Prostate gland (tissue), 2 donors: ENCODE data around the gene THAP12. TPM values are rescaled to one million over a fixed set of nuclear protein-coding genes. Genes with fewer than 3 reads are reported as not detected.

Source experiments
- DNase-seq: peaks from one replicate; pipeline ENCODE4 v3.0.0-alpha.2; 2019; ENCODE audit warnings: low spot score
- H3K27ac ChIP-seq, 2 donors: fragments of 200-600 bp; sonication (generic); 2 replicates each; pipeline ENCODE4 v1.5.1; 2017 to 2019
- H3K27me3 ChIP-seq: fragments of 200-600 bp; sonication (generic); replicated peaks from 2 replicates; pipeline ENCODE4 v1.5.1; 2019; ENCODE audit not compliant: insufficient read depth
- H3K36me3 ChIP-seq, 2 donors: fragments of 200-600 bp; sonication (generic); 1 replicate in 1 of 2; 2 replicates in 1 of 2; pipeline versions ENCODE4 v1.5.1 to v1.8.1; 2017 to 2019
- H3K4me1 ChIP-seq: fragments of 200-600 bp; sonication (generic); replicated peaks from 2 replicates; pipeline ENCODE4 v1.5.1; 2019
- H3K4me3 ChIP-seq, 2 donors: fragments of 200-600 bp; sonication (generic); 2 replicates each; pipeline ENCODE4 v1.5.1; 2017 to 2019
- H3K9me3 ChIP-seq: fragments of 200-600 bp; sonication (generic); 2 replicates; pipeline ENCODE4 v1.5.1; 2017
- CTCF ChIP-seq, 4 experiments: fragments of 200-600 bp in 2 of 4; fragments of 450-650 bp in 2 of 4; sonication (generic) in 2 of 4; IDR thresholded peaks; 1 replicate in 3 of 4; 2 replicates in 1 of 4; pipeline ENCODE4 v1.5.1; 2016 to 2019; ENCODE audit warnings: antibody characterized with exemption in 4 of 4, mild to moderate bottlenecking in 2 of 4, moderate library complexity in 2 of 4
- POLR2A ChIP-seq: fragments of 450-650 bp; IDR thresholded peaks from one replicate; pipeline ENCODE4 v1.6.1; 2016; ENCODE audit warnings: antibody characterized with exemption, mild to moderate bottlenecking
- POLR2AphosphoS5 ChIP-seq: sonication (generic); formaldehyde crosslinking; IDR thresholded peaks from one replicate; pipeline ENCODE4 v1.6.1; 2017; ENCODE audit warnings: antibody characterized with exemption
- WGBS: methylation state at CpG from one replicate; pipeline ENCODE4 v1.1.5; 2018; 5-methylcytosine and 5-hydroxymethylcytosine counted together
- intact Hi-C: fragments of 100-400 bp; cut with DNase I; formaldehyde crosslinking; loops from one replicate; pipeline ENCODE4 v1.14.2; 2022
- total RNA-seq, 2 donors: library from RNA; depleted of rRNA; stranded (reverse); fragments of >200 nt; gene quantifications; one replicate each; pipeline ENCODE4 v1.1.0, GENCODE V29; 2016

THAP12 gene
- total RNA-seq, 2 donors from 2014 or later: 26.6 to 31.9 TPM

DNA sequence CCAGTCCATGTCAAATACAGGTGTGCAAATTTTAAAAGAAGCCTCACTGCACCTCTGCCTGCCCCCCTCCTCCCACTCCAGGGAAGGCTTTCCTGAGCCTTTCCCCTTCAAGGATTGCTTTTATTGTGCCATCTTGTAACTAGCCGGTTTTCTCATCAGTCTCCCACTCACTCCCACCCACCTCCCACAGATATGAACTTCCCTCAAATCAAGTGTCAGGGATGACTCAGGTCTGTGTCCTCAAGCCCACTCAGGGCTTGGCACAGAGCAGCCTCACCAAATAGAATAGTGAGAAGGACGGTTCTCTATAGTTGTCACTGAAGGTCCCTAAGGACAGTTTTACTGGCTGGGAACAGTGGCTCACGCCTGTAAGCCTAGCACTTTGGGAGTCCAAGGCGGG, 43.0 kb downstream of the THAP12 start:
- Histone ChIP-seq H3K4me3 (no peak overlapping the region), H3K36me3 (no peaks in the 10 kb centered on the region), H3K27ac (no peak overlapping the region), H3K9me3 (no peaks in the 10 kb centered on the region), H3K27me3 (no peaks in the 10 kb centered on the region), H3K4me1 (no peaks in the 10 kb centered on the region)
- DNase-seq: no peak
- TF ChIP-seq POLR2AphosphoS5 (no peak), POLR2A (no peak), CTCF (IDR thresholded peaks at IDR 0.05) (no peak)
- intact Hi-C loops: no loop called here
- WGBS: 88% methylated on average over 4 of the region's 4 CpGs

- Histone ChIP-seq H3K27me3 (no peaks in the 10 kb centered on the region), H3K4me3 (no peak overlapping the region), H3K9me3 (no peaks in the 10 kb centered on the region), H3K27ac (no peak overlapping the region), H3K4me1 (no peaks in the 10 kb centered on the region), H3K36me3 (no peaks in the 10 kb centered on the region)
- intact Hi-C loops: no loop called here
- no peak for TF ChIP-seq CTCF (IDR thresholded peaks at IDR 0.05)
- TF ChIP-seq POLR2AphosphoS5: no peak
- no peak for TF ChIP-seq POLR2A
- DNase-seq: no peak
- WGBS: 95% methylated on average over 1 of the region's 1 CpG
Observed at GRCh38 chr11:76337469-76337868, 43.5 kb downstream of the THAP12 start.

- H3K4me3 ChIP-seq: no peak overlapping the region
- 87% methylated on average over 2 of the region's 2 CpGs for WGBS
- no peaks in the 10 kb centered on the region for H3K4me1 ChIP-seq
Observed at GRCh38 chr11:76336597-76336996, 44.3 kb downstream of the THAP12 start.

DNA sequence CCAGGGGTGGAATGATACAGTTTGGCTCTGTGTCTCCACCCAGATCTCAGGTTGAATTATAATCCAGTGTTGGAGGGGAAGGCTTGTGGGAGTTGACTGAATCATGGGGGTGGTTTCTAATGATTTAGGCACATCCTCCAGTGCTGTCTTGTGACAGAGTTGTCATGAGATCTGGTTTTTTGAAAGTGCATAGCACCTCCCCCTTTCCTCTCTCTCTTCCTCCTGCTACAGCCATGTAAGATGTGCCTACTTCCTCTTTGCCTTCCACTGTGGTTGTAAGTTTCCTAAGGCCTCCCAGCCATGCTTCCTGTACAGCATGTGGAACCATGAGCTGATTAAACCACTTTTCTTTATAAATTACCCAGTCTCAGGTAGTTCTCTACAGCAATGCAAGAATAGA, 45.1 kb downstream of the THAP12 start:
- intact Hi-C loops: no loop called here
- no peaks in the 10 kb centered on the region for H3K36me3 ChIP-seq
- no peaks in the 10 kb centered on the region for H3K9me3 ChIP-seq
- H3K27me3 ChIP-seq: no peaks in the 10 kb centered on the region
- H3K27ac ChIP-seq: no peak overlapping the region
- no peak overlapping the region for H3K4me3 ChIP-seq
- no peak for DNase-seq
- H3K4me1 ChIP-seq: no peaks in the 10 kb centered on the region
- no peak for TF ChIP-seq CTCF (IDR thresholded peaks at IDR 0.05)
- no peak for TF ChIP-seq POLR2A
- no peak for TF ChIP-seq POLR2AphosphoS5

More at GRCh38 chr11:76336597-76336996, 44.3 kb downstream of the THAP12 start:
- Histone ChIP-seq H3K9me3 (no peaks in the 10 kb centered on the region), H3K36me3 (no peaks in the 10 kb centered on the region), H3K27ac (no peak overlapping the region), H3K27me3 (no peaks in the 10 kb centered on the region)
- TF ChIP-seq POLR2AphosphoS5: no peak
- intact Hi-C loops: no loop called here
- DNase-seq: no peak

DNA sequence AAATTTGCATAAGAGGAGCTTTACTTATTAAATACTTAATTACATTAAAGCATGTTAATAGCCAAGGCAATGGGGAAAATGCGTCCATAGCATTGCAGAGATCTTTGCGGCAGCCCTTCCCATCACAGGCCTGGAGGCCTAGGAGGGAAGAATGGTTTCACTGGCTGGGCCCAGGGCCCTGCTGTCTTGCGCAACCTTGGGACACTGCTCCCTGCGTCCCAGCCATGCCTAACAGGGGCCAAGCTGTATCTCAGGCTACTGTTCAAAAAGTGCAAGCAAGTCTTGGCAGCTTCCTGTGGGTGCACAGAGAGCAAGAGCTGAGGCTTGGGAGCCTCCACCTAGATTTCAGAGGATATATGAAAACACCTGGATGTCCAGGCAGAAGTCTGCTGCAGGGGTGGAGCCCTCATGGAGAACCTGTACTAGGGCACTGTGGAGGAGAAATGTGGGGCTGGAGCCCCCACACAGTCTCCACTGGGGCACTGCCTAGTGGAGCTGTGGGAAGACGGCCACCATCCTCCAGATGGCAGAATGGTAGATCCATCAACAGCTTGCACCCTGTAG, 46.0 kb downstream of the THAP12 start:
- Histone ChIP-seq H3K27ac (no peak overlapping the region), H3K36me3 (no peaks in the 10 kb centered on the region), H3K9me3 (no peaks in the 10 kb centered on the region), H3K27me3 (no peaks in the 10 kb centered on the region), H3K4me1 (no peaks in the 10 kb centered on the region), H3K4me3 (no peak overlapping the region)
- TF ChIP-seq POLR2AphosphoS5 (no peak), CTCF (IDR thresholded peaks at IDR 0.05) (no peak), POLR2A (no peak)
- 91% methylated on average over 5 of the region's 5 CpGs for WGBS
- no peak for DNase-seq
- intact Hi-C loops: no loop called here
